Mesothelial cell of epicardium (in vitro differentiated cells): Measurements from ENCODE around the gene CLDN4. TPM values are rescaled to one million over a fixed set of nuclear protein-coding genes. Genes with fewer than 3 reads are reported as not detected.

Experiments
- DNase-seq, 2 experiments: peaks; one replicate each; pipeline ENCODE4 v3.0.0; 2021; ENCODE audit warnings: low spot score in 2 of 2; ENCODE audit not compliant: unreplicated experiment in 2 of 2
- H3K27ac Mint-ChIP-seq: 2 replicates; pipeline ENCODE4 v1.8.0; 2021; ENCODE audit warnings: mixed read lengths
- H3K27me3 Mint-ChIP-seq: 2 replicates; pipeline ENCODE4 v1.8.0; 2021; ENCODE audit warnings: low read depth, mixed read lengths
- H3K36me3 Mint-ChIP-seq: 2 replicates; pipeline ENCODE4 v1.8.0; 2021; ENCODE audit warnings: mixed read lengths
- H3K4me1 Mint-ChIP-seq: 2 replicates; pipeline ENCODE4 v1.8.0; 2021; ENCODE audit warnings: mixed read lengths
- H3K4me3 Mint-ChIP-seq: 2 replicates; pipeline ENCODE4 v1.8.0; 2021; ENCODE audit warnings: mild to moderate bottlenecking, moderate library complexity, mixed read lengths
- H3K9me3 Mint-ChIP-seq: 2 replicates; pipeline ENCODE4 v1.8.0; 2021; ENCODE audit warnings: mixed read lengths
- total RNA-seq: library from RNA; stranded (reverse); gene quantifications from 3 replicates; pipeline ENCODE4 v1.2.1, GENCODE V29; 2021
- TF ChIP-seq, protein P1 (sequence below): fragments of 200-600 bp; sonication (generic); IDR thresholded peaks from one replicate; pipeline ENCODE4 v1.5.0; 2021; ENCODE audit warnings: antibody characterized with exemption; ENCODE audit not compliant: unreplicated experiment

Gene CLDN4
- total RNA-seq, 1 donor from 2014 or later, result 165 TPM

DNA sequence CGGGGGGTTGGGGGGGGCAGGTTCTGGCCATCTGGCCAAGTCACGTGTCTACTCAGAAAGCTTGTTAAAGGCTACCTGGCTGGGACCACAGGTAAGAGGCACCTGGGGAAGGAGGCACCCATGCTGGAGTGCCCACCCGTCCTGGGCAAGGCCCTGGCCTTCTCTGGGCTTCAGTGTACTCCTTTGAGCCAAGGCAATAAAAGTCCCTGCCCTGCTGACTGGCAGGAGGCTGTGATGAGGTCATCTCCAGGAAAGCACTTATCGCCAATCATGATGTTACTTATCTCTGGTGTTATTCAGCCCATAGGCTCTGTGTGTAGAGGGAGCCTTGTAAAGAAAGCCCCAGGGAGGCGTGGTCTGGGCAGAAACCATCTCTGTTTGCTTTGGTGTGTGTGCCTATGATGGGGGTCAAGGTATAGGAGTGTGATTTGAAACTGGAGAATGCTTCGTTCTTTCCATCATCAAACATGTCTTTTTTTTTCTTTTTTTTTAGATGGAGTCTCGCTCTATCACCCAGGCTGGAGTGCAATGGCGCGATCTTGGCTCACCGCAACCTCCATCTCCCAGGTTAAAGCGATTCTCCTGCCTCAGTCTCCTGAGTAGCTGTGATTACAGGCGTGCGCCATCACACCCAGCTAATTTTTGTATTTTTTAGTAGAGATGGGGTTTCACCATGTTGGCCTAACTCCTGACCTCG is 2.5 kb upstream of the CLDN4 start:
- DNase-seq, result no peak
- H3K27me3 Mint-ChIP-seq, result peaks cover 2% of the 10 kb centered on the region
- TF ChIP-seq, protein P1, sequence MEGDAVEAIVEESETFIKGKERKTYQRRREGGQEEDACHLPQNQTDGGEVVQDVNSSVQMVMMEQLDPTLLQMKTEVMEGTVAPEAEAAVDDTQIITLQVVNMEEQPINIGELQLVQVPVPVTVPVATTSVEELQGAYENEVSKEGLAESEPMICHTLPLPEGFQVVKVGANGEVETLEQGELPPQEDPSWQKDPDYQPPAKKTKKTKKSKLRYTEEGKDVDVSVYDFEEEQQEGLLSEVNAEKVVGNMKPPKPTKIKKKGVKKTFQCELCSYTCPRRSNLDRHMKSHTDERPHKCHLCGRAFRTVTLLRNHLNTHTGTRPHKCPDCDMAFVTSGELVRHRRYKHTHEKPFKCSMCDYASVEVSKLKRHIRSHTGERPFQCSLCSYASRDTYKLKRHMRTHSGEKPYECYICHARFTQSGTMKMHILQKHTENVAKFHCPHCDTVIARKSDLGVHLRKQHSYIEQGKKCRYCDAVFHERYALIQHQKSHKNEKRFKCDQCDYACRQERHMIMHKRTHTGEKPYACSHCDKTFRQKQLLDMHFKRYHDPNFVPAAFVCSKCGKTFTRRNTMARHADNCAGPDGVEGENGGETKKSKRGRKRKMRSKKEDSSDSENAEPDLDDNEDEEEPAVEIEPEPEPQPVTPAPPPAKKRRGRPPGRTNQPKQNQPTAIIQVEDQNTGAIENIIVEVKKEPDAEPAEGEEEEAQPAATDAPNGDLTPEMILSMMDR, result no peak
- H3K4me3 Mint-ChIP-seq, result no peak overlapping the region
- no peaks in the 10 kb centered on the region for H3K9me3 Mint-ChIP-seq
- H3K36me3 Mint-ChIP-seq, result no peaks in the 10 kb centered on the region
- peaks cover 60% of the 10 kb centered on the region for H3K4me1 Mint-ChIP-seq
- peak overlapping the region; percentile 83 for H3K27ac Mint-ChIP-seq

DNA sequence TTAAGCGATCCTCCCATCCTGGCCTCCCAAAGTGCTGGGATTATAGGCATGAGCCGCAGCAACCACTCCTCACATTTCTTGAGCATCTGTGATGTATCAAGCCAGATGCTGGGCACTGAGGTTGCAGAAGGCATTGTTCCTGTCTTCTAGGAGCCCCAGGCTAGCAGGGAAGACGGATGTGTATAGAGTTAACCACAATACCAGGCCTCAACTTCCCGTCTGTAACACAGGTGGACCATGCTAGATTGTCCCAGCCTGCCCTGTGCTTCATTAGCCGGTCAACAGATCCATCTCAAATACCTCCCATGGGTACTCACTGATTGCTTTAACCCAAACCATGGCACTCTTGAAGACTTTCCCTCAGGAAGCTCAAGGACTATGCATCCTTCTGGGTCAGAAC is 1.8 kb upstream of the CLDN4 start:
- no peaks in the 10 kb centered on the region for H3K36me3 Mint-ChIP-seq
- peaks cover 67% of the 10 kb centered on the region for H3K4me1 Mint-ChIP-seq
- peaks cover 2% of the 10 kb centered on the region for H3K27me3 Mint-ChIP-seq
- H3K4me3 Mint-ChIP-seq, result no peak overlapping the region
- DNase-seq, result no peak
- H3K9me3 Mint-ChIP-seq, result no peaks in the 10 kb centered on the region
- TF ChIP-seq, protein P1, result no peak
- H3K27ac Mint-ChIP-seq, result peak overlapping the region; percentile 99

DNA sequence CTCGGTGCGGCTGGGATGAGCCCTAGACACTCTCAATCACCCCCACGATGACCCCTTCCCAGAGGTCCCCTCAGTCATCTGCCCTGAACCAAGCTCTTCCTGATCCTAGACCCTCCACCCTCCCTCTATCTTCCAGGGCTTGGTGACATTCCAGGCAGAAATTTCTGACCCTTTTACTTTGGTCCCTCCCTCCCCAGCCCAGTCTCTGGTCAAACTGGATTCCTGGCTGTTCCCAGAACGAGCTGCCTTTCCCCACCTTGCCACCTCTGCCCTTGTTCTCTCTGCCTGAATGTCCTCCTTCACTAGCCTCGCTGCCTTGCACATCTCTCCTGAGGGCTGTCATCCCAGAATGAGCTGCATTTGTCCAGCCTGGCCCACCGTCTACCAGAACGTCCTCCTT is 1.3 kb upstream of the CLDN4 start:
- Mint-ChIP-seq H3K4me1 (peaks cover 67% of the 10 kb centered on the region), H3K27me3 (peaks cover 2% of the 10 kb centered on the region), H3K9me3 (no peaks in the 10 kb centered on the region), H3K36me3 (no peaks in the 10 kb centered on the region), H3K27ac (peak overlapping the region; percentile 99), H3K4me3 (peak overlapping the region; percentile 28)
- DNase-seq, result no peak
- TF ChIP-seq, protein P1, result no peak

DNA sequence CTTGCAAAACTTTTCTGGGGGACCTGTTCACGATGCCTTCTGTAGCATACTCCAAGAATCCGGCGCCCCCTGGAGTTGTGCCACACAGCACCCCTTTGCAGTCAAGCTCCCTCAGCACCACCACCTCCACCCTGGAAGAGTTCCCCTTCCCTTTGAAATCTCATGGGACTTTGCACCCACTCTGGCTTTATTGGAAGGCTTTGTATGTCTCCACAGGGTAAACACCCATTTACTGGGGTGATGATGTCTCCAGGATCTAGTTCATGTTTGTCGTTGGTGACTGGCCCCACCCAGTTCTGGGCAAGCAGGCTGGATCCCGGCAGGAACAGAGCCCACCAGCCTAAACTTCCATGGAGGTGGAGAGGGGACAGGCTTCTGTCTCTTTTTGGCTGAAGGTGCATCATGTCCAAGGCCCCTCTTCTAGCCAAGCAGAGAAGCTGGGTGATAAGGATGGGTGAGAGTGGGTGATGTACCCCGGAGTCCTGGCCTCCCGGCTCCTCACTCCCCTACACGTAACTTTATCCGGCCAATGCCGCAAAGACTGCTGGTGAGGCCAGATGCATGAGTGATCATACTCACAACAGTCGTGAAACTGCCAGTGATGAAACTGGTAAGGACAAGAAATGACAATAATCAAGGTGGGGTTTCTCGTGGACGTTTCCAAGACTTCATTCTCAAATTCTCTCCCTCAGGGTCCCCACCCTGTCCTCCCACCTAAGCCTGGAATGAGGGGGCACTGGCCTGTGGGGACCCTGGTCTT is 695 bp upstream of the CLDN4 start:
- Mint-ChIP-seq H3K4me1 (peaks cover 67% of the 10 kb centered on the region), H3K36me3 (no peaks in the 10 kb centered on the region), H3K27ac (peak overlapping the region; percentile 99), H3K9me3 (no peaks in the 10 kb centered on the region), H3K27me3 (peaks cover 2% of the 10 kb centered on the region), H3K4me3 (peak overlapping the region; percentile 79)
- TF ChIP-seq, protein P1, result no peak
- DNase-seq, result no peak

DNA sequence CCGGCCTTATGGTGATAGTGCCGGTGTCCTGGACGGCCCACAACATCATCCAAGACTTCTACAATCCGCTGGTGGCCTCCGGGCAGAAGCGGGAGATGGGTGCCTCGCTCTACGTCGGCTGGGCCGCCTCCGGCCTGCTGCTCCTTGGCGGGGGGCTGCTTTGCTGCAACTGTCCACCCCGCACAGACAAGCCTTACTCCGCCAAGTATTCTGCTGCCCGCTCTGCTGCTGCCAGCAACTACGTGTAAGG is 713 bp downstream of the CLDN4 start:
- no peaks in the 10 kb centered on the region for H3K9me3 Mint-ChIP-seq
- H3K4me1 Mint-ChIP-seq, result peaks cover 66% of the 10 kb centered on the region
- peak overlapping the region; percentile 79 for H3K4me3 Mint-ChIP-seq
- TF ChIP-seq, protein P1, result no peak
- H3K36me3 Mint-ChIP-seq, result no peaks in the 10 kb centered on the region
- H3K27ac Mint-ChIP-seq, result peak overlapping the region; percentile 99
- H3K27me3 Mint-ChIP-seq, result peaks cover 2% of the 10 kb centered on the region
- no peak for DNase-seq
